Measurements from ENCODE around the gene GCGR.

DNA sequence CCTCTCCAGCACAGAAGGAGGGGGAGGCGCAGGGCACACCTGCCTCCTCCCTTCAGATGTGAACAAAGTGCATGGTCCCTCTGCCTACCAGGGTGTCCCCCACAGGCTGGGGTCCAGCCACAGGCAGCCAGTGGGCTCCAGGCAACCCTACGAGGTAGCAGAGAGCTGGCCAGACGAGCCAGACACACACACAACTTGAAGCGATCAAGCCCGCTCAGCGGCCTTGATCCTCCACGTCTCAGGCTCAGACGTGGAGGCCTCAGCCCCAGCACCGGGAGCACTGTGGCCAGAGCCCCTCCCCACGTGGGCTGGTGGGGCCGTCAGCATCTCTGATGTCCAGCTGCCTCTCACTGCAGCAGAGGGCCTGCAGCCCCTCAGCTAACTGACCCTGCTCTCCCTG lies 20.6 kb downstream of the GCGR start:
- TF ChIP-seq, protein P1, sequence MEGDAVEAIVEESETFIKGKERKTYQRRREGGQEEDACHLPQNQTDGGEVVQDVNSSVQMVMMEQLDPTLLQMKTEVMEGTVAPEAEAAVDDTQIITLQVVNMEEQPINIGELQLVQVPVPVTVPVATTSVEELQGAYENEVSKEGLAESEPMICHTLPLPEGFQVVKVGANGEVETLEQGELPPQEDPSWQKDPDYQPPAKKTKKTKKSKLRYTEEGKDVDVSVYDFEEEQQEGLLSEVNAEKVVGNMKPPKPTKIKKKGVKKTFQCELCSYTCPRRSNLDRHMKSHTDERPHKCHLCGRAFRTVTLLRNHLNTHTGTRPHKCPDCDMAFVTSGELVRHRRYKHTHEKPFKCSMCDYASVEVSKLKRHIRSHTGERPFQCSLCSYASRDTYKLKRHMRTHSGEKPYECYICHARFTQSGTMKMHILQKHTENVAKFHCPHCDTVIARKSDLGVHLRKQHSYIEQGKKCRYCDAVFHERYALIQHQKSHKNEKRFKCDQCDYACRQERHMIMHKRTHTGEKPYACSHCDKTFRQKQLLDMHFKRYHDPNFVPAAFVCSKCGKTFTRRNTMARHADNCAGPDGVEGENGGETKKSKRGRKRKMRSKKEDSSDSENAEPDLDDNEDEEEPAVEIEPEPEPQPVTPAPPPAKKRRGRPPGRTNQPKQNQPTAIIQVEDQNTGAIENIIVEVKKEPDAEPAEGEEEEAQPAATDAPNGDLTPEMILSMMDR (IDR thresholded peaks at IDR 0.05; ENCODE audit: poor library complexity, severe bottlenecking): no peak
- TF ChIP-seq SMC3 (conservative IDR thresholded peaks at IDR 0.05; ENCODE audit: poor library complexity): no peak
- TF ChIP-seq EP300 (conservative IDR thresholded peaks at IDR 0.05; ENCODE audit: poor library complexity, severe bottlenecking): no peak
- TF ChIP-seq, protein P2, sequence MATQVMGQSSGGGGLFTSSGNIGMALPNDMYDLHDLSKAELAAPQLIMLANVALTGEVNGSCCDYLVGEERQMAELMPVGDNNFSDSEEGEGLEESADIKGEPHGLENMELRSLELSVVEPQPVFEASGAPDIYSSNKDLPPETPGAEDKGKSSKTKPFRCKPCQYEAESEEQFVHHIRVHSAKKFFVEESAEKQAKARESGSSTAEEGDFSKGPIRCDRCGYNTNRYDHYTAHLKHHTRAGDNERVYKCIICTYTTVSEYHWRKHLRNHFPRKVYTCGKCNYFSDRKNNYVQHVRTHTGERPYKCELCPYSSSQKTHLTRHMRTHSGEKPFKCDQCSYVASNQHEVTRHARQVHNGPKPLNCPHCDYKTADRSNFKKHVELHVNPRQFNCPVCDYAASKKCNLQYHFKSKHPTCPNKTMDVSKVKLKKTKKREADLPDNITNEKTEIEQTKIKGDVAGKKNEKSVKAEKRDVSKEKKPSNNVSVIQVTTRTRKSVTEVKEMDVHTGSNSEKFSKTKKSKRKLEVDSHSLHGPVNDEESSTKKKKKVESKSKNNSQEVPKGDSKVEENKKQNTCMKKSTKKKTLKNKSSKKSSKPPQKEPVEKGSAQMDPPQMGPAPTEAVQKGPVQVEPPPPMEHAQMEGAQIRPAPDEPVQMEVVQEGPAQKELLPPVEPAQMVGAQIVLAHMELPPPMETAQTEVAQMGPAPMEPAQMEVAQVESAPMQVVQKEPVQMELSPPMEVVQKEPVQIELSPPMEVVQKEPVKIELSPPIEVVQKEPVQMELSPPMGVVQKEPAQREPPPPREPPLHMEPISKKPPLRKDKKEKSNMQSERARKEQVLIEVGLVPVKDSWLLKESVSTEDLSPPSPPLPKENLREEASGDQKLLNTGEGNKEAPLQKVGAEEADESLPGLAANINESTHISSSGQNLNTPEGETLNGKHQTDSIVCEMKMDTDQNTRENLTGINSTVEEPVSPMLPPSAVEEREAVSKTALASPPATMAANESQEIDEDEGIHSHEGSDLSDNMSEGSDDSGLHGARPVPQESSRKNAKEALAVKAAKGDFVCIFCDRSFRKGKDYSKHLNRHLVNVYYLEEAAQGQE (IDR thresholded peaks at IDR 0.05; ENCODE audit: borderline replicate concordance): no peak
- no peak for TF ChIP-seq EZH2 (IDR thresholded peaks at IDR 0.05; ENCODE audit: borderline replicate concordance, insufficient read depth, low read length, poor library complexity, severe bottlenecking)
